Caco-2 (cell line): Measurements from ENCODE around the gene AKR1C8. TPM values are rescaled to one million over a fixed set of nuclear protein-coding genes. Genes with fewer than 3 reads are reported as not detected.

Experiments used
- BruUV-seq: library from RNA; stranded (reverse); fragments of 400-500 nt; replicated peaks from 2 replicates; lab custom pipeline; 2021; lab: Mats Ljungman, UMichigan
- CTCF ChIA-PET: fragments of 300-600 bp; sonication (Branson Sonifier 250); formaldehyde crosslinking; loops from one replicate; lab custom pipeline; 2022; ENCODE audit warnings: antibody characterized with exemption; lab: Charles Lee
- POLR2A ChIA-PET: fragments of 300-600 bp; sonication (Branson Sonifier 250); formaldehyde crosslinking; loops from one replicate; lab custom pipeline; 2022; ENCODE audit warnings: antibody characterized with exemption; lab: Charles Lee
- DNase-seq, 2 experiments: peaks; one replicate each; pipeline versions ENCODE4 v3.0.0 to v3.0.0-alpha.2; 2020 to 2022
- H3K27me3 ChIP-seq: replicated peaks from 2 replicates; pipeline ENCODE4 v1.6.0; 2011; ENCODE audit warnings: low read length; ENCODE audit not compliant: control insufficient read depth, insufficient read depth
- H3K36me3 ChIP-seq: 2 replicates; pipeline ENCODE4 v1.5.1; 2011; ENCODE audit warnings: low read length; ENCODE audit not compliant: control insufficient read depth, insufficient read depth
- H3K4me1 ChIP-seq: fragments of 250-450 bp; sonication (Bioruptor Pico); 2 replicates; pipeline ENCODE4 v1.5.1; 2020; ENCODE audit warnings: mild to moderate bottlenecking
- H3K4me3 ChIP-seq: 2 replicates; pipeline ENCODE4 v1.5.1; 2011; ENCODE audit warnings: low read depth, mild to moderate bottlenecking, control low read depth, low read length
- H3K9me3 ChIP-seq: fragments of 250-450 bp; sonication (Bioruptor Pico); 2 replicates; pipeline ENCODE4 v1.5.1; 2020; ENCODE audit warnings: mild to moderate bottlenecking, moderate library complexity
- H3K27ac Mint-ChIP-seq: one replicate; pipeline ENCODE4 v1.8.0; 2022; ENCODE audit warnings: mixed read lengths; ENCODE audit not compliant: unreplicated experiment
- H3K27me3 Mint-ChIP-seq: one replicate; pipeline ENCODE4 v1.8.0; 2022; ENCODE audit warnings: mixed read lengths; ENCODE audit not compliant: insufficient read depth, unreplicated experiment
- H3K36me3 Mint-ChIP-seq: one replicate; pipeline ENCODE4 v1.8.0; 2022; ENCODE audit warnings: mild to moderate bottlenecking, mixed read lengths; ENCODE audit not compliant: insufficient read depth, unreplicated experiment
- H3K4me1 Mint-ChIP-seq: one replicate; pipeline ENCODE4 v1.8.0; 2022; ENCODE audit warnings: low read depth, mixed read lengths; ENCODE audit not compliant: unreplicated experiment
- H3K4me3 Mint-ChIP-seq: one replicate; pipeline ENCODE4 v1.8.0; 2022; ENCODE audit warnings: mild to moderate bottlenecking, moderate library complexity, mixed read lengths; ENCODE audit not compliant: unreplicated experiment
- H3K9me3 Mint-ChIP-seq: one replicate; pipeline ENCODE4 v1.8.0; 2022; ENCODE audit warnings: mixed read lengths; ENCODE audit not compliant: unreplicated experiment
- CTCF ChIP-seq, 2 experiments: fragments of 200-600 bp in 1 of 2; IDR thresholded peaks; 1 replicate in 1 of 2; 2 replicates in 1 of 2; pipeline versions ENCODE4 v1.5.1 to v1.8.0; 2011 to 2022; ENCODE audit warnings: antibody characterized with exemption in 1 of 2, control low read depth in 1 of 2, inconsistent platforms in 1 of 2, low read depth in 1 of 2, low read length in 1 of 2, mild to moderate bottlenecking in 1 of 2, moderate library complexity in 1 of 2; ENCODE audit not compliant: insufficient read depth in 1 of 2, severe bottlenecking in 1 of 2, unreplicated experiment in 1 of 2
- intact Hi-C: fragments of 100-400 bp; cut with micrococcal nuclease; formaldehyde crosslinking; loops from one replicate; pipeline ENCODE4 v1.10.0; 2022; ENCODE audit not compliant: unreplicated experiment
- total RNA-seq: library from RNA; stranded (reverse); gene quantifications from 2 replicates; pipeline ENCODE4 v1.2.3, GENCODE V29; 2022

AKR1C8 gene
- total RNA-seq, 1 experiment from 2014 or later: not detected

GRCh38 chr10:5147255-5147980, 37.5 kb downstream of the AKR1C8 start:
- H3K27me3 ChIP-seq: no peaks in the 10 kb centered on the region
- H3K4me3 ChIP-seq: no peak overlapping the region
- peak; percentile 84 to 85 for DNase-seq
- H3K36me3 Mint-ChIP-seq: peaks cover 28% of the 10 kb centered on the region
- peak overlapping the region; percentile 91 for H3K27ac Mint-ChIP-seq
- H3K9me3 ChIP-seq: peaks cover 59% of the 10 kb centered on the region
- no TSS peak for BruUV-seq
- peaks cover 50% of the 10 kb centered on the region for H3K9me3 Mint-ChIP-seq
- peaks cover 34% of the 10 kb centered on the region for H3K4me1 Mint-ChIP-seq
- POLR2A ChIA-PET: no interaction called here
- intact Hi-C loops: loop anchor here (1.0 to 5.0 kb wide), 6 partner anchors 40 to 136 kb away; partner anchors contain the start of genes AKR1C3 and AKR1C4
- no peaks in the 10 kb centered on the region for H3K27me3 Mint-ChIP-seq
- peak overlapping the region; percentile 53 for H3K4me3 Mint-ChIP-seq
- peaks cover 43% of the 10 kb centered on the region for H3K4me1 ChIP-seq
- TF ChIP-seq CTCF (IDR thresholded peaks at IDR 0.05; ENCODE audit: insufficient read depth in 1 of 2, low read depth in 1 of 2, low read length in 1 of 2, severe bottlenecking in 1 of 2, unreplicated experiment in 1 of 2): no peak
- CTCF ChIA-PET: no interaction called here
- H3K36me3 ChIP-seq: peaks cover 3% of the 10 kb centered on the region

GRCh38 chr10:5146920-5147254, 38.1 kb downstream of the AKR1C8 start:
- POLR2A ChIA-PET: no interaction called here

GRCh38 chr10:5143137-5143536, 41.8 kb downstream of the AKR1C8 start:
- CTCF ChIA-PET: no interaction called here
- Histone ChIP-seq H3K4me3 (no peak overlapping the region), H3K36me3 (peaks cover 3% of the 10 kb centered on the region), H3K4me1 (peaks cover 42% of the 10 kb centered on the region), H3K27me3 (no peaks in the 10 kb centered on the region), H3K9me3 (peaks cover 52% of the 10 kb centered on the region)
- intact Hi-C loops: no loop called here
- peaks cover 33% of the 10 kb centered on the region for H3K4me1 Mint-ChIP-seq
- no peak for TF ChIP-seq CTCF (IDR thresholded peaks at IDR 0.05; ENCODE audit: insufficient read depth in 1 of 2, low read depth in 1 of 2, low read length in 1 of 2, severe bottlenecking in 1 of 2, unreplicated experiment in 1 of 2)
- POLR2A ChIA-PET: no interaction called here
- H3K27ac Mint-ChIP-seq: no peak overlapping the region
- H3K36me3 Mint-ChIP-seq: peaks cover 31% of the 10 kb centered on the region
- no peak overlapping the region for H3K4me3 Mint-ChIP-seq
- DNase-seq: no peak
- no peaks in the 10 kb centered on the region for H3K27me3 Mint-ChIP-seq
- peaks cover 61% of the 10 kb centered on the region for H3K9me3 Mint-ChIP-seq
- BruUV-seq: no TSS peak

More at GRCh38 chr10:5146920-5147254, 38.1 kb downstream of the AKR1C8 start:
- Histone ChIP-seq H3K9me3 (peaks cover 62% of the 10 kb centered on the region), H3K36me3 (peaks cover 3% of the 10 kb centered on the region), H3K4me3 (no peak overlapping the region), H3K27me3 (no peaks in the 10 kb centered on the region), H3K4me1 (peaks cover 49% of the 10 kb centered on the region)
- peaks cover 39% of the 10 kb centered on the region for H3K4me1 Mint-ChIP-seq
- H3K36me3 Mint-ChIP-seq: peaks cover 33% of the 10 kb centered on the region
- H3K27me3 Mint-ChIP-seq: no peaks in the 10 kb centered on the region
- peak overlapping the region; percentile 91 for H3K27ac Mint-ChIP-seq
- H3K9me3 Mint-ChIP-seq: peaks cover 52% of the 10 kb centered on the region
- TSS peak; percentile 92 for BruUV-seq
- peak overlapping the region; percentile 53 for H3K4me3 Mint-ChIP-seq
- CTCF ChIA-PET: no interaction called here
- DNase-seq: no peak
- intact Hi-C loops: loop anchor here (1.0 to 5.0 kb wide), 6 partner anchors 40 to 136 kb away; partner anchors contain the start of genes AKR1C3 and AKR1C4
- no peak for TF ChIP-seq CTCF (IDR thresholded peaks at IDR 0.05; ENCODE audit: insufficient read depth in 1 of 2, low read depth in 1 of 2, low read length in 1 of 2, severe bottlenecking in 1 of 2, unreplicated experiment in 1 of 2)
